ENCODE results near the gene ZNF792. TPM values are rescaled to one million over a fixed set of nuclear protein-coding genes. Genes with fewer than 3 reads are reported as not detected.
"Not testable (repeated sequence)": the region's sequence is repeated elsewhere in the genome, so short reads cannot be mapped to it uniquely, and the experiment has no call there.

The ZNF792 gene
- polyA plus RNA-seq (ENCODE audit: insufficient read length), result 2.7 TPM

DNA sequence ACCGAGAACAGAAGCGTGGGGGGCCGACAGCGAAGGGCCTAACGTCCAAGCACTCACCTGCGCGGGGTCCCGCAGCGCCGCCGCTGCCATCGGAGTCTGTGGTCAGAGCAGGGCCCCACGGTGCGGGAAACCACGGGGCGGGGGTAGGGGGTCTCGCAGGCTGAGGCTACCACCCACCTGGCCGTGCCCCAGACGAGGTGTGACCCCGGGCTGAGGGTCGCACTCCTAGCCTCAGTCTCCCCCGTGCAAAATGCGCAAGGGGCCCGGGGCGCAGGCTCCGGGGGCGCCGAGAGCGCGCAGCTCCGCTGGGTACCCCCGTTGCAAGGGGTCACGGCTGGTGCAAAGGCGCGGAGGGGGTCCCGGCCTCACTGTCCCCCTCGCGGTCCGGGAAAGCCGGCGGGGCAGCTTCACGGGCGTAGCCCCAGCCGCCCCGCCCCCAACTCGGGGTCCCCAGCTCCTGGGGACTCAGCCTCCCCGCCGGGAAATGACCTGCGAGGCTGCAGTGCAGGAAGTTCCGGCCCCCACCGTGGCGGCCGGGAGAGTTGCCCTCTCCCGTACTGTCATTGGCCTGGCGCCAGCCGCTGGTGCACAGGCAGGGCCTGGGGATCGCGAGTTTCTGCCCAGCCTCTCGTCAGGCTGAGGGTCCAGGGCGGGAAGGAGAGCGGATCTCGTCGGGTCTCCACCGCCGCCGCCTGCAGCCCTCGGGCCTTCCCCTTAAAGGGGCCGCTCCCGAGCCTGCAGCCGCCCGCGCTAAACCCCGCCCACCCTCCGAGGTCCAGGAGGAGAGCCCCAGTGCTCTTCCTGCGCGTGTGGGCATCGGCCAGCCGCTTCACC lies at the start of gene ZNF792:
Gene ZNF792, minus strand, starts transcription at position 657 of the 834 bp plus-strand sequence. Its CDS starts 567 bp downstream, at position 90.
- peak; percentile 47 for DNase-seq

DNA sequence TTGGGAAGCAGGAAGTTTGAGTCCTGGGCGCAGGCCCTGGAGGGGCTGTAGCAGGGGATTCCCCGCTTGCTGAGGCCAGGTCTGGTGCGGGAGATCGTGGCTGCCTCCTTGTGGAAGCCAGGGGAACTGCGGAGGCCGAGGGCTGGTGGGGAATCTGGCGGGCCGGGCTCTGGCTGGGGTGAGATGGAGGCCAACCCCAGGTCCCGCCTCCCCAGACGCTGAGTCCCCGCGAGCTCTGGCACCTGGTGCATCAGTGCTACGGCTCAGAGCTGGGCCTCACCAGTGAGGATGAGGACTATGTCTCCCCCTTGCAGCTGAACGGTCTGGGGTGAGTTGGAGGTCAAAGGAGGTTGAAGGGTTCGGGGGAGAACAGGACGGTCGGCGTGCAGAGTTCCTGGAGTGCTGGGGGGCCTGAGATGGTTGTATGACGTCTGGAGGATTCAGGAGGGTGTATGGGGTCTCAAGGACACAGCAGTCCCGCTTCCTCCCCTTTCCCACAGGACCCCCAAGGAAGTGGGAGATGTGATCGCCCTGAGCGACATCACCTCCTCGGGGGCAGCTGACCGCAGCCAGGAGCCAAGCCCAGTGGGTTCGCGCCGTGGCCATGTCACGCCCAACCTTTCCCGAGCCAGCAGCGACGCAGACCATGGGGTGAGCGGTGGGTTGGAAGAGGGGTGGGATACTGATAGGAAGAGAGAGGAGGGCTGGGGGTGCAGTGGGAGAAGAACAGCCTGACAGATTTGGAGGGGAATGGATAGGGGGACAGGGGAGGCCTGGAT lies 49.2 kb upstream of the ZNF792 start:
- DNase-seq, result peak; percentile 78

DNA sequence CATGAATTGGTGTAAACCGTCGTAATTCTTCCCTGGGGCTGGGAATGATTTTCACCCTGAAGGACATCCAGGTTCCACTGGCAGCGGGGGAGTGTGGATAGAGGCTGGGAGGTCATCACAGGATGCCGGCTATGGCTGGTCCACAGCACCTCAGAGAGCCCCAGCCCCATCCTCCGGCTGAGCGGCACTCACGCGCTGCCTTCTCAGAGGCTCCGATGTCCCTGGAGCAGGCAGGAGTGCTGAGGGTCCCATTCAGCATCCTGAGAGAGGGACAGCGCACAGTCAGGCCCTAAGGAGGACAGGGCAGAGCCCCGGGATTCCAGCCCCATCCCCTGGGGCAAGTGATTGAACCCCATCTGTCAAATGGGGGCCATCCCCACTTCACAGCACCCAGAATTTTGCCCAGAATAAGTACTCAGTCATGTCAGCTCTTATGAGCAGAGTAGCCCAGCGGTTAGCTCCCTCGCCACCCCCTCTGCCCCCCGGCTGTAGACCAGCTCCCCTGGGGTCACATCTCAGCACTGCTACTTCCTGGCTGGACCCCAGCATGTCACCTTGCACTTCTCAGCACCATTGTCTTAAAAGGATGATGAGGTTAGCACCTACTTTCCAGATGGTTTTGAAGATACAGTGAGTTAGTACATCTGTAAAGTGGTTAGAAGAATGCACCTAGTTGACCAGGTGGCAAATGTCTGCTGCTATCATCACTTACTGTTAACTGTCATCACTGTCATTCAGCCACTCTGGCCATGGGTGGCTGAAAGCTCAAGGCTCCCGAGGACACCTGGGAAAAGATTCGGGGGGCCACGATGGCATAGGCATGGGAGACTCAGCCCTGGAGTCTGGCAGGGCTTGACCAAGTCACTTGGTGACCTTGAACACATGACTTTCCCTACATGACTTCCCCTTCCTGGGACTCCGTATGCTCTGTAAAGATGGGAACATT lies 48.0 kb upstream of the ZNF792 start:
- no peak for DNase-seq

DNA sequence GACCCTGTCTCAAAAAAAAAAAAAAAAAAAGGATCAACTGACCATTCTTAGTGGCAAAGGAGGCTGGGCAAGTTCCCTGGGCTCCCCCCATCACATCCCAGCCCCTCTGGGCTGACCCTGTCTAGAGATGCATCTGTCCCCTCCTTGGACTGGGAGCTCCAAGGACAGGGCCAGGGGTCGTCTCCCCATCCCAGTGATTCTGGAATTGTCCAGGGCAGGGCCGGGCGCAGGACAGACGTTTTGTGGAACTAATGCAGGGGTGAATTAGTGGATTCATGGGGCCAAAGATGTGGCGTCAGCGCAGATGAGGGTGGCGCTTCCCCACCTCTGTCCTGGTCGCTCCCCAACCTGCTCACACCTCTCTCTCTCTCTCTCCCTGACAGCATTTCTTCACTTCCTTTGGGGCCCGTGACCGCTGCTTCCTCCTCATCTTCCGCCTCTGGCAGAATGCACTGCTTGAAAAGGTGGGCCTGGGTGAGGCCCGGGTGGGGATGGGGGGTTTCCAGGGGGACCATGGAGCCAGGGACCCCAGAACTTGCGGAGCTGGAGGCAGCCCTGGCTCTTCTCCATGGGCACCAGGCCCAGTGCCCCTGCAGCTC lies 47.2 kb upstream of the ZNF792 start:
- no peak for DNase-seq

DNA sequence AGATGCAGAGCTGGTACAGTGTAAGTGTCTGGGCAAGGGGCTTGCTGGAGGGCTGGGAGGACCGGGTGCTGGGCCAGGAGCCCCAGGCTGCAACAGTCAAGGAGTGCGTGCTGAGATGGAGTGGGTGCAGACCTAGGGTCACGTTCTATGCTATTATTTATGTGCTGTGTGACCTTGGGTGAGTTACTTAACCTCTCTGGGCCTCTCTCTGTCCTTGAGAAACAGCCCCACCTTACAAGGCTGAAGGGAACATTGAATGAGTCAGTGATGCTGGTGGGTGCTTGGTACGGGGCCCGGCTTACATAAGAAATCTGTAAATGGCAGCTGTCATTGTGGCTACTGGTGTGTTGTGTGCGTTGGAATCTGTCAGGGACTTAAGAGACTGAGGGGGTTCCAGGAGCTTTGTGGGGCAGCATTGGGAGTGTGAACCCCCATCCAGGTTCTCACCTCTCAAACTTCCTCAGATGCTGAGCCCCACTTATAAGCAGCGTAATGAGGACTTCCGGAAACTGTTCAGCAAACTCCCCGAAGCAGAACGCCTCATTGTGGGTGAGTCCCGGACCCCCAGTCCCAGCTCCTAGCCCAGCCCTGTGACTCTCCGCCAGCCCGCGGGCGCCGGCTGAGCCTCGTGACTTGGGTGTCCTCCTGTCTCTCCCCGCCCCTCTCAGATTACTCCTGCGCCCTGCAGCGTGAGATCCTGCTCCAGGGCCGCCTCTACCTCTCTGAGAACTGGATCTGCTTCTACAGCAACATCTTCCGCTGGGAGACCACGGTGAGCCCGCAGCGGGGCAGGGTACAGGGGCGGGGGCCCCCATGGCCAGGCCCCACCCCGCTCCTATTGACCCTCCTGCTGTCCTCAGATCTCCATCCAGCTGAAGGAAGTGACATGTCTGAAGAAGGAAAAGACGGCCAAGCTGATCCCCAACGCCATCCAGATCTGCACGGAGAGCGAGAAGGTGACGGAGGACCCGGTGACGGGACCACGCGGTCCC lies 45.7 kb upstream of the ZNF792 start:
- DNase-seq, result no peak

DNA sequence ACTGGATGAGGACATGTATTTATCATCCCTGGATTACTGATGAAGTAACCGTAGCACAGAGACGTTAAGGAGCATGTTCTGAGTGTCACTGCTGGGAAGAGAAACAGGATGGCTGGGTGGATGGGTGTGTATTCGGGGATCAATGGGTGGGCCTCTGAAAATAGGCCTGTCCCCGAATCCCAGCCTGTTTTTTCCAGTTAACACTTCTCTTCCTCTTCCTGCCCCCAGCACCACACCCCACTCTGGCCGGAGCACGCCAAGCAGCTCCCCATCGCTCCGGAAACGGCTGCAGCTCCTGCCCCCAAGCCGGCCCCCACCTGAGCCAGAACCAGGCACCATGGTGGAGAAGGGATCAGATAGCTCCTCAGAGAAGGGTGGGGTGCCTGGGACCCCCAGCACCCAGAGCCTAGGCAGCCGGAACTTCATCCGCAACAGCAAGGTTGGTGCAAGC lies 44.9 kb upstream of the ZNF792 start:
- DNase-seq, result no peak

DNA sequence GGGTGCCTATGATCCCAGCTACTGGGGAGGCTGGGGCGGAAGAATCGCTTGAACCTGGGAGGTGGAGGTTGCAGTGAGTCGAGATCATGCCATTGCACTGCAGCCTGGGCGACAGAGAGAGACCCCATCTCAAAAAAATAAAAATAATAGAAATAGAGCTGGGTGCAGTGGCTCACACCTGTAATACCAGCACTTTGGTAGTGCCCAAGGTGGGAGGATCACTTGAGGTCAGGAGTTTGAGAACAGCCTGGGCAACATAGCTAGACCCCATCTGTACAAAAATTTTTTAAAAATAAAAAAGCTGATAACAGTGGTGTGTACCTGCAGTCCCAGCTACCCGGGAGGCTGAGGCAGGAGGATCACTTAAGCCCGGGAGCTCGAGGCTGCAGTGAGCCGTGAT lies 43.4 kb upstream of the ZNF792 start:
- DNase-seq, result not testable (repeated sequence)

DNA sequence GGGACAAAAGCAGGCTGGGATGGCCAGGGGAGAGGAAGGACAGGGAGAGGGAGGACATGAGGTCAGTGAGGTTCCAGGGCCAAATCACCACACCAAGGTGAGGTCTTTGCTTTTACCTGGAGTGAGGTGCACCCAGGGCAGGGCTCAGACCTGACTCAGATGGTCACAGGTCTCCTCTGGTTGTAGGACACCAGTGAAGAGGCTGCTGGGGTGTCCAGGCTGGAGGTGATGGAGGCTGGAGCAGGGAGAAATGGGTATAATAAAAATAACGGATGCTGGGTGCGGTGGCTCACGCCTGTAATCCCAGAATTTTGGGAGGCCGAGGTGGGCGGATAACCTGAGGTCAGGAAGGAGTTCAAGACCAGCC lies 43.0 kb upstream of the ZNF792 start:
- no peak for DNase-seq

DNA sequence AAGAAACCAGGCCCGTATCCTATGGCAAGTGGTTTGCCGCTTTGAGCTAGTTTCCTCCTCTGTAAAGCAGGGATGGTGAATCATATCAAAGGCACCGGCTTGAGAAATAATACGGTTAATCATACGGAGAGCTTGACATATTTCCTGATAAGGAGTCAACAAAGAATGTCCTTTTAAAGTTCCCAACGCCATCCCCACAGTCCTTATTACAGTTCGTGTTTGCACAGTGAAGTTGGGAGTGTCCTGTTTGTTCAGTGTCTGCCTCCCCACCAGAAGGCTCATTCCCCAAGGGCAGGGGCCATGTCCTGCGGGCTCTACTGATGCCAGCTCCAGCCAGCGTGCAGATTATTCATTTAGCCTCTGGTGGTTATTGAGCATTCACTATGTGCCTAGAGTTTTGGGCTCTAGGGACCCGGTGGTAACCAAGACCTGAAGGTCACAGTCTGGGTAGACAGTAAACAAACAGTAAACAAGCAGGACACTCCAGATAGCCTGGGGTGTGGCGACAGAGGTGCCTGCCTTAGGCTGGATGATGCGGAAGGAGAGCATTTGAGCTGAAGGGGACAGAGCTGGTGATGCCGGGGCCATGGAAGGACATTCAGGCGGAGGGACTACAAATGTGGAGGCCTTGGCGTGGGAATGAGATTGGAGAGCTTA lies 42.4 kb upstream of the ZNF792 start:
- no peak for DNase-seq

DNA sequence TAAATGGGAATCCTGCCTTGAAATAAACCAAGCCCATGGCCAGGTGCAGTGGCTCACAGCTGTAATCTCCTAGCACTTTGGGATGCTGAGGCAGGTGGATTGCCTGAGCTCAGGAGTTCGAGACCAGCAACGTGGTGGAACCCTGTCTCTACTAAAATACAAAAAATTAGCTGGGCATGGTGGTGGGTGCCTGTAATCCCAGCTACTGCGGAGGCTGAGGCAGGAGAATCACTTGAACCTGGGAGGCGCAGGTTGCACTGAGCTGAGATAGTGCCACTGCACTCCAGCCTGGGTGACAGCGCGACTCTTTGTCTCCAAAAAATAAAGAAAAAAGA lies 41.9 kb upstream of the ZNF792 start:
- DNase-seq, result not testable (repeated sequence)

DNA sequence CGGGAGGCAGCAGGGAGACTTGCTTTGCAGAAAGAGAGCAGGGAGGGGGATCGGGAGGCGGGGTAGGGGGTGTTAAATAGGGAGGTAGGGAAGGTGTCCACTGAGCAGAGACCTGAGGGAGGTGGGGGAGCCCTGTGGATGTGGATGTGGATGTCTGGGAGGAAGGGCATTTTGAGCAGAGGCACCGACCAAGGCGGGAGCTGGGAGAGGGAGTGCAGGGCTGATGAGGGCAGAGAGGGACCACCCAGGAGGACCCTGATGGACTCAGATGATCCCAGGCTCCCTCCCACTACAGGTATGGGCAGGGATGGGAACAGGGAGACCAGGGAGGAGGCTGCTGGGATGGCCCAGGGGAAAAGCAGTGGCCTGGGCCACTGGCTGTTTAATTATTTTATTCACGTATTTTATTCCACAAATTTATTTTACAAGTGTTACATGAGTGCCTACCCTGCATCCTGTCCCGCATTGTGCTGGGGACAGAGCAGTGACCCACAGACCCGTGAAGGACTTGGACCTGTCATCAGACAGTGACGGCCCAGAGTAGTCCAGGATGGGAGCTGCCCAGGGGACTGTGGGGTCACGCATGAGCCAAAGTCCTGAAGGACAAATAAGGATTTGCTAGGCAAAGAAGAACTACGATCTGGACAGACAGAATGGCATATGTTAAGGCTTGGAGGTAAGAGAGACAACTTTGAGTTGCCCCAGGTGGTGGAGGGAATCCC lies 41.4 kb upstream of the ZNF792 start:
- DNase-seq, result no peak

DNA sequence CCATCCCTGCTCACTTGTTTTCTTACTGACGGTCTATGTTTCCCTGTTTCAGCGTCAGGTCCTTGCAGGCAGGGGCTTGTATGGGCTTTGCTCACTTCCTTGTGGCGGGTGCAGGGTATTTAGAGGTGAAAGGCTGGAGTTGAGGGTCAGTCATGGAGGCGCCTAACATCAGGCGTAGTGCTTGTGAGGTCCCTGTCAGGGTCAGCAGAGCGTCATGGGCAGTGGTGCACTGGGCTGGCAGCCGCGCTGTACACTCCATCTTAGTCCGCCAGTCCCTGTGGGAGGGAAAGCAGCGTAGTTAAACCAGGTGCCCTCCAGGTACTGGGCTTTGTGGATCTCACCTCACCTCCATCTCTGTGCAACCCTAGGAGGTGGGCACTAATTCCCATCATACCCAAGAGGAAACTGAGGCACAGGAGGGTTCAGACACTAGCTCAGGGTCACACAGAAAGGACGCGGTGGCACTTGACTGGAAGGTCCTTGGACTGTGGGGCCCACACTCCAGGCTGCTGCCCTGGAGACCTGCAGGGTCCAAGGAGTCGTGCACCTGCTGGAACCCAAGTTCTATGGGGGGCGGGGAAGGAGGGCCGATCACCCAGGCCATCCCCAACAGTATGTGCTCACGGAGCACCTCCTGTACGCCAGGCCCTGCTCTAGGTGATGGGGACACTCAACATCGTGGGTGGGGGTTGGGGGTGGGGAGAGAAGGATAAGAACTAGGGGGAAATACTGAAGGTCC lies 40.7 kb upstream of the ZNF792 start:
- no peak for DNase-seq

DNA sequence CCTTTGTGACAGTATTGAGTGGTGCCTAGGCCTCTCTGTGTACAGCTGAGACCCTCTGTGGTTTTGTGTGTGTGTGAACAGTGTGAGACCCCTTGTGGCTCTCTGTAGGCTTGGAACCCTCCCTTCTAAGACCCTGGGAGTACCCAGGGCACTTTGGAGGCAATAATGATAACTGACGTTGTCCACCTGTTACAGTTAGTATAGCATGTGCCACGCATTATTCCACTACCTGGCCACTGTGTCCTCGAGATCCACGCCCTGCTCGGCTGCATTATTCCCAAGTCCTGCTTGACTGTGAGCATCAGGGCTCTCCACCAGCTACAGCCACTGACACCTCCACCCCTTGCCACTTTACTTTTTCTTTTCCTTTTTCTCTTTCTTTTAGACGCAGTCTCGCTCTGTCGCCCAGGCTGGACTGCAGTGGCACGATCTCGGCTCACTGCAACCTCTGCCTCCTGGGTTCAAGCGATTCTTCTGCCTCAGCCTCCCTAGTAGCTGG lies 38.1 kb upstream of the ZNF792 start:
- no peak for DNase-seq

DNA sequence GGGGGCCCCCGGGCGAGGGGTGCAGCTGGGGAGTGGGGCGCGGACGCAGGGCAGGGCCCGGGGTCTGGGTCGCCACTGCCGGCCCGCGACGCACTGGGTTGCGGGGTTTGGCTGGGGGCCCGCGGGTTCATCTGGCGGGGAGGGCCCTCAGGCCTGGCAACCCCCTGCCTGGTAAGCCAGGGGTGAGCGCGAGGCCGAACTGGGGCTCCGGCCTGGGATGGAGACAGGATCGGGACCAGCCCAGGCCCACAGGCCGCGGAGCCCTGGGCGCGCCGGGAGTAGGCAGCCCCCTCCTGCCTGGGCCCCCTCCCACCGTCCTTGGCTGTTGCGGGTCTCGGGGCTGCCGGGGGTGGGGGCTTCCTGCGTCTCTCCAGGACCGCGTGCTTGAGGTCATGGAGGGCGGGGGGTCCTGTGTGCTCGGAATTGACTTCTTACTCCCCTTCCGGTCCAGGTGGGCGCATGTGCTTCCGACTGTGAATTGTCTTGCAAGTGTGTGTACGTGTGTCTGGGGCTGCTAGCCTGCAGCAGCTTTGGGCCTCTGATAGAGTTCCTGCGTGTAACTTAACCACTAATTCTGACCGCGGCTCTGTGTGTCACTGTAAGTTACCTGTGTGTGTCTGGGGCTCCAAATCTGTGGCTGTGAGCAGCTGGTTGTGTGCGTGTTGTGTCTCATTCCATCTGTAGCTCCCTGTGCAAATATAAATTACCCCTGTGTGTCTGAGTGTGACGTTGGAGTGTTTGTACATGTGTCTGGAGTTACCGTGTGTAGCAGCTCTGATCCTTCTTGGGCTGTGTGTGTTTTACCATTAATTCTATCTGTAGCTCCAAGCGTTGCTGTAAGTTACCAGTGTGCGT lies 36.8 kb upstream of the ZNF792 start:
- DNase-seq, result peak; percentile 36

DNA sequence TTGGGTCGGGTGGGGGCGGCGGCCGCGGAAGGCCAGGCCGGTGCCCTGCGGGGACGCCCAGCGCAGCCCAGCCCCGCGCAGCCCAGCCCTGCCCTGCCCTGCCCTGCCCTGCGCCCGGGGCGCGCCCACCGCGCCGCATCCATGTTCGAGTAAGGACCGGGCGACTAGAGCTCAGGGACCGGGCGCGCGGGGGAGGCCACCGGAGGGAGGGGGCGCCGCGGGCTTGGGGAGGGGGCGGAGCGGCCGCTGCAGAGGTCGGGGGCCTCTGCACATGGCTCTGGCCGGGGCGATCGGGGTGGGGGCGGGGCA lies 36.3 kb upstream of the ZNF792 start:
- no peak for DNase-seq

DNA sequence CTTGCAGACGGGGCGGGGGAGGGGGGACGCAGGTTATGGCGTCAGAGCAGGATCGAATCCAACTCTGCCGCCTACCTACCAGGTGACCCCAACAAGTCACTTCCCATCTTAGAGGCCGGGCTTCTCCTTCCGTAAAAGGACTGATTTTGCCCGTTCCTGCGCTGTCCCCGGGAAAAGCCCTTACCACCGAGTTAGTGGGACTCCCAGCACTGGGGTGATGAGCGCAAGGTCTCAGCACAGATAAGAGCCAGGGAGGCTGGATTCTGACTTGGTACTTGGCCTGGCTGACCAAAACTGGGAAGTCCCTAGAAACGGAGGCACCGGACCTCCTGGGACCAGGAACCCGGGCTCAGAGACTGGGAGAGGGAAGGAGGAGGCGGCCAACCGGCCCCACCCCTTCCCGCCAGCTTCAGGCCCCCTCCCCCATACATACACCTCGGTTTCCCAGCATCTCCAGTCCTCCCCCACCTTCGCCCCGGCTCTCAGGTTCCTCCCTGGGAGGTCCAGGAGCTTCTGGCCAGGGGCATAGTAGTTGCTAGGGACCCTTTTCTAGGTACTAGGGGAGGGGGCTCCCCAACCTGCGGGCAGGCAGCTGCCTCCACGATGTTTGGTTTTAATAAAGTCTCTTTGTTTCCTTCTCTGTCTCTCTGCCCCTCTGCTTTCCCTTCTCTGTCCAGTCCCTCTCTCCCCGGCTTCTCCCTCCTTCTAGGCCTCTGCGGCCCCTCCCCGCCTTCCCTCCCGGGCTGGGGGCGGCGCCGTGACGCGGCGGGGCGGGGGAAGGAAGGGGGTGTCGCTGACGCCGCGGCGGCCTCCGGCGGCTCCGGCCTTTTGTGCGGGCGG lies 35.7 kb upstream of the ZNF792 start, which contains the start of gene GRAMD1A:
Gene GRAMD1A, plus strand, starts transcription at position 826 of the 840 bp plus-strand sequence. CDS start 156 bp downstream, outside the sequence.
- DNase-seq, result peak; percentile 90

Data from hindlimb muscle (tissue), 1 donor.